ENCODE measurements around the gene PCOLCE2. TPM values are rescaled to one million over a fixed set of nuclear protein-coding genes. Genes with fewer than 3 reads are reported as not detected.

Gene PCOLCE2
- total RNA-seq: 1 to 10 TPM; 1.5 to 4.9 (median 3.6) TPM
- polyA plus RNA-seq: 10 to 100 TPM in 1 of 2 donors, 1 to 10 TPM in 1; 3.2 to 47.9 TPM
- long read RNA-seq, donor 1, transcript PCOLCE2-201 (9 exons, 2,021 nt): major isoform, 20 of 20 reads
- long read RNA-seq, donor 1, partial matches to known transcripts: 0 of 20 reads
- long read RNA-seq, donor 1, other reads (novel, unspliced or antisense): 0 of 20 reads
- long read RNA-seq, donor 2, transcript PCOLCE2-210 (4 exons, 704 nt): major isoform, 5 of 9 reads
- long read RNA-seq, donor 2, partial matches to known transcripts: 0 of 9 reads
- long read RNA-seq, donor 2, other reads (novel, unspliced or antisense): 0 of 9 reads
- long read RNA-seq, donor 3, transcript PCOLCE2-201 (9 exons, 2,021 nt): major isoform, 7 of 8 reads
- long read RNA-seq, donor 3, partial matches to known transcripts: 1 of 8 reads
- long read RNA-seq, donor 3, other reads (novel, unspliced or antisense): 0 of 8 reads

DNA sequence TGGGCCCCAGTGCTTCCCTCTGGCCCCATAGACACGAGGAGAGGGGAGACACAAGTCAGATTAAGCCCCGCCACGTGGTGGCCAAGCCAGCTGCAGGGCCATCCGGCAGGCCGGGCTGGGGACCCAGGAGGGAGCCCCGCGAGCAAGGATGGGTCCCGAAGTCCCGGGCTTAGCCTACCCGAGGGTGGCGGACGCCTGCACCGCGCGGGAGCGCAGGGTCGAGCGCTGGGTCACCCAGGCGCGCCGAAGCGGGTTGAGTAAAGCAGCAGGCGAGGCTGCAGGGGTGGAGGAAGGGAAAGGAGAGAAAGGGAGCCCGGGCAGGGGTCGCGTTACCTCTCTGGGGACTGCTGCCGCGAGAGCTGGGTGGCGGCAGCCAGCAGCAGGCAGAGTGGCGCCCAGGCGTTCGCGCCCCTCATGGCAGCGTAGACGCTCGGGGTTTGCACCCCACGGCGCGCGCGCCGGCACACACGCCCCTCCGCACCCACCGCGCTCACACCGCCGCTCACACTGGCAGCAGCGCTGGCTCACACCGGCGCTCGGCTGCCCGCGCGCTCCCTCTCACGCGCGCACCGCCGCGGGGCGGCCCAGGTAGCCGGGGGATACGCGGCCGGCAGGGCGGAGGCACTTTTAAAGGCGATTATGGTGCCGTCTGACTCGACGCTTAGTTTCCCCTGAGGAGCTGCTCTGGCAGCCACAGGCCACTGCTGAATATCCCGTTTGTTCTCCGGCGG is at the start of gene PCOLCE2:
Gene PCOLCE2 (minus strand): TSS at position 603 of the 731 bp plus-strand sequence. CDS start 187 bp downstream, at position 416.
- Histone ChIP-seq H3K27me3 (no peaks in the 10 kb centered on the region), H3K36me3 (no peaks in the 10 kb centered on the region), H3K4me1 (ENCODE audit: insufficient read depth) (no peaks in the 10 kb centered on the region), H3K27ac (no peak within 1 kb of the TSS), H3K9me3 (no peaks in the 10 kb centered on the region), H3K4me3 (peak within 1 kb of the TSS; percentile 52)
- intact Hi-C loops (cut with DNase I): no loop called here
- WGBS, 3 donors: 0 to 1% (median 0%) methylated on average over 58 to 73 of the region's 74 CpGs
- TF ChIP-seq EP300 (IDR thresholded peaks at IDR 0.05): no peak
- TF ChIP-seq, protein P1, sequence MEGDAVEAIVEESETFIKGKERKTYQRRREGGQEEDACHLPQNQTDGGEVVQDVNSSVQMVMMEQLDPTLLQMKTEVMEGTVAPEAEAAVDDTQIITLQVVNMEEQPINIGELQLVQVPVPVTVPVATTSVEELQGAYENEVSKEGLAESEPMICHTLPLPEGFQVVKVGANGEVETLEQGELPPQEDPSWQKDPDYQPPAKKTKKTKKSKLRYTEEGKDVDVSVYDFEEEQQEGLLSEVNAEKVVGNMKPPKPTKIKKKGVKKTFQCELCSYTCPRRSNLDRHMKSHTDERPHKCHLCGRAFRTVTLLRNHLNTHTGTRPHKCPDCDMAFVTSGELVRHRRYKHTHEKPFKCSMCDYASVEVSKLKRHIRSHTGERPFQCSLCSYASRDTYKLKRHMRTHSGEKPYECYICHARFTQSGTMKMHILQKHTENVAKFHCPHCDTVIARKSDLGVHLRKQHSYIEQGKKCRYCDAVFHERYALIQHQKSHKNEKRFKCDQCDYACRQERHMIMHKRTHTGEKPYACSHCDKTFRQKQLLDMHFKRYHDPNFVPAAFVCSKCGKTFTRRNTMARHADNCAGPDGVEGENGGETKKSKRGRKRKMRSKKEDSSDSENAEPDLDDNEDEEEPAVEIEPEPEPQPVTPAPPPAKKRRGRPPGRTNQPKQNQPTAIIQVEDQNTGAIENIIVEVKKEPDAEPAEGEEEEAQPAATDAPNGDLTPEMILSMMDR (IDR thresholded peaks at IDR 0.05): no peak
- TF ChIP-seq POLR2A (IDR thresholded peaks at IDR 0.05): no peak
- peak in 4 of 5 donors; percentile 14 to 50 (median 25) for DNase-seq

- Histone ChIP-seq H3K27ac (no peak overlapping the region), H3K9me3 (no peaks in the 10 kb centered on the region), H3K27me3 (no peaks in the 10 kb centered on the region), H3K4me3 (no peak overlapping the region), H3K36me3 (no peaks in the 10 kb centered on the region), H3K4me1 (ENCODE audit: insufficient read depth) (no peaks in the 10 kb centered on the region)
- TF ChIP-seq EP300 (IDR thresholded peaks at IDR 0.05): no peak
- no peak for TF ChIP-seq POLR2A (IDR thresholded peaks at IDR 0.05)
- TF ChIP-seq, protein P1 (IDR thresholded peaks at IDR 0.05): no peak
- no peak for DNase-seq
- intact Hi-C loops (cut with DNase I): no loop called here
- 76 to 82% (median 76%) methylated on average over 5 of the region's 5 CpGs for WGBS, 3 donors
These were observed 47.1 kb upstream of the PCOLCE2 start for GRCh38 chr3:142935963-142936362.

- no peak for TF ChIP-seq EP300 (IDR thresholded peaks at IDR 0.05)
- no peak for TF ChIP-seq POLR2A (IDR thresholded peaks at IDR 0.05)
- TF ChIP-seq, protein P1 (IDR thresholded peaks at IDR 0.05): no peak
- intact Hi-C loops (cut with DNase I): no loop called here
- 93 to 95% (median 94%) methylated on average over 3 of the region's 3 CpGs for WGBS, 3 donors
These were observed 46.0 kb upstream of the PCOLCE2 start for GRCh38 chr3:142934887-142935269.

DNA sequence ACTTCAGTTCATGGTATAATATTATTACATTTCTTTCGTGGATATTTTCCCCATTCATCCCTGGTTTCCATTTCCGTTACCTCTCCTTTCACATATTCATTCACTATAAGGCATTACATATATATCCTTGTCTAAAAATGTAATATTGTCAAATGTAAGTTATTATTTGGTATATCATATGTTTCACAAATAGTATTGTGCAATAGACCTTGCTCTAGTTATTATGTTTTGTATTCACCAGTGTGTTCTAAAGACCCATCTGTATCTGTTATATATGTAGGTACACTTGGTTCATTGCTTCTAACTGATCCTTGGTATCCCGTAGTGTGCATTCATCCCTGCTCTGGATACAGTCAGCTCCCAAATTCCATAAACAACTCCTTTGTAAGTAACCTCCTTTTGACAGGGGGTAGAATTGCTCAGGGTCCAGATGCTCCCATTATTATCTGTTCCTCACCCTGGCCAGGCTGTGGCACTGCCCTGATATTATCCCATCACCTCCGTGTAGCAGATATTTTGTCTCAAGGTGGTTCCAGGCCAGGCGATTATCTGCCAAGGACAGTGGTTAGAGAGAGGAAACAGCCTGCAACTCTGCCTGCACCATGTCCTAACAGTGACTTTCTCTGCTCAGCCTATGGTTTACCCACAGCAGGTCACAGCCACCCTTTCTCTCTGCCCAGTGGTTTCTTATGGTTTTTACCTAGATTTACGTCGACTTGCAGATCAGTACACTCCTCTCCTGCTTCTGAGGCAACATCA is 45.4 kb upstream of the PCOLCE2 start:
- 80 to 85% (median 82%) methylated on average over 7 of the region's 7 CpGs for WGBS, 3 donors
- H3K4me1 ChIP-seq (ENCODE audit: insufficient read depth): no peaks in the 10 kb centered on the region
- DNase-seq: no peak
- no peak overlapping the region for H3K27ac ChIP-seq
- no peak overlapping the region for H3K4me3 ChIP-seq
- no peaks in the 10 kb centered on the region for H3K9me3 ChIP-seq
- TF ChIP-seq EP300 (IDR thresholded peaks at IDR 0.05): no peak
- TF ChIP-seq POLR2A (IDR thresholded peaks at IDR 0.05): no peak
- intact Hi-C loops (cut with DNase I): no loop called here
- H3K36me3 ChIP-seq: no peaks in the 10 kb centered on the region
- no peaks in the 10 kb centered on the region for H3K27me3 ChIP-seq

More at GRCh38 chr3:142934887-142935269, 46.0 kb upstream of the PCOLCE2 start:
- no peaks in the 10 kb centered on the region for H3K9me3 ChIP-seq
- no peaks in the 10 kb centered on the region for H3K36me3 ChIP-seq
- H3K27me3 ChIP-seq: no peaks in the 10 kb centered on the region
- no peaks in the 10 kb centered on the region for H3K4me1 ChIP-seq (ENCODE audit: insufficient read depth)
- no peak overlapping the region for H3K27ac ChIP-seq
- DNase-seq: no peak
- no peak overlapping the region for H3K4me3 ChIP-seq

All from ovary (tissue), 10 donors.